Epithelial cell of esophagus (primary cell): ENCODE data around the gene NEU1.
"Not testable (repeated sequence)": the region's sequence is repeated elsewhere in the genome, so short reads cannot be mapped to it uniquely, and the experiment has no call there.

Source experiments
- DNase-seq: peaks from one replicate; pipeline ENCODE4 v3.0.0; 2010; ENCODE audit warnings: low read depth
- H3K4me3 ChIP-seq: 2 replicates; pipeline ENCODE4 v1.5.1; 2011; ENCODE audit warnings: mild to moderate bottlenecking, low read length, control low read depth
- TF ChIP-seq, protein P1 (sequence below): IDR thresholded peaks from 2 replicates; pipeline ENCODE4 v1.5.1; 2011; ENCODE audit warnings: low read depth, mild to moderate bottlenecking, low read length, control low read depth, inconsistent platforms; ENCODE audit not compliant: insufficient read depth; ENCODE audit errors: missing control alignments

The NEU1 gene

GRCh38 chr6:31862344-31863235, at the start of gene NEU1:
NEU1 (minus strand) TSS chr6:31862821; CDS start chr6:31862776, 45 bp downstream.
- peak within 1 kb of the TSS; percentile 92 for H3K4me3 ChIP-seq
- TF ChIP-seq, protein P1, sequence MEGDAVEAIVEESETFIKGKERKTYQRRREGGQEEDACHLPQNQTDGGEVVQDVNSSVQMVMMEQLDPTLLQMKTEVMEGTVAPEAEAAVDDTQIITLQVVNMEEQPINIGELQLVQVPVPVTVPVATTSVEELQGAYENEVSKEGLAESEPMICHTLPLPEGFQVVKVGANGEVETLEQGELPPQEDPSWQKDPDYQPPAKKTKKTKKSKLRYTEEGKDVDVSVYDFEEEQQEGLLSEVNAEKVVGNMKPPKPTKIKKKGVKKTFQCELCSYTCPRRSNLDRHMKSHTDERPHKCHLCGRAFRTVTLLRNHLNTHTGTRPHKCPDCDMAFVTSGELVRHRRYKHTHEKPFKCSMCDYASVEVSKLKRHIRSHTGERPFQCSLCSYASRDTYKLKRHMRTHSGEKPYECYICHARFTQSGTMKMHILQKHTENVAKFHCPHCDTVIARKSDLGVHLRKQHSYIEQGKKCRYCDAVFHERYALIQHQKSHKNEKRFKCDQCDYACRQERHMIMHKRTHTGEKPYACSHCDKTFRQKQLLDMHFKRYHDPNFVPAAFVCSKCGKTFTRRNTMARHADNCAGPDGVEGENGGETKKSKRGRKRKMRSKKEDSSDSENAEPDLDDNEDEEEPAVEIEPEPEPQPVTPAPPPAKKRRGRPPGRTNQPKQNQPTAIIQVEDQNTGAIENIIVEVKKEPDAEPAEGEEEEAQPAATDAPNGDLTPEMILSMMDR, result no peak
- peak; percentile 100 for DNase-seq

DNA sequence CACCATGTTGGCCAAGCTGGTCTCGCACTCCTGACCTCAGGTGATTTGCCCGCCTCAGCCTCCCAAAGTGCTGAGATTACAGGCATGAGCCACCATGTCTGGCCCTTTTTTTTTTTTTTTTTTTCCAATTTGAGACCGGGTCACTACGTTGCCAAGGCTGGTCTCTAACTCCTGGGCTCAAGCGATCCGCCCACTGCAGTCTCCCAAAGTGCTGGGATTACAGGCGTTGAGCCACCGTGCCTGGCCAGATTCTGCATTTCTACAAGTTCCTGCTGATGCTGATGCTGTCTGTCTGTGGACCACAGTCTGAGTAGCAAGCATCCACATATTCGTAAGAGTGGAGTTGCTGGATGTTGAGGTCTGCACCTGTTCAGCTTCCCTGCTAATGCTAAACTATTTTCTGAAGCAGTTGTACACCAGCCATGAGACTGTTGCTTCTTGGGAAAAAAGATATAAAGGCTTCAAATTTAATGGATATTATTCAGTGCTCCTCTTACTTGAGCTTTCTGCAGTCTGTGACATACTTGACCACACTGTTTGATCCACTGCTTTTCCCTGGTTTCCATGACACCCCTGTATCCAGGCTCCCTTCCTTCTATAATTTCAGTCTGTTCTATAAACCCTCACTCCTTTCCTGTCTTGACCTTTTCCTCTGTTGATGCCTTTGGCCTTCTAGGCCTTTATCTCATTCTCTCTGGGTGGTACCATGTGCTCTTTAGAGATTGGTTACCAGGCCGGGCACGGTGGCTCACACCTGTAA, 49.4 kb upstream of the NEU1 start:
- TF ChIP-seq, protein P1, result no peak
- no peak for DNase-seq

DNA sequence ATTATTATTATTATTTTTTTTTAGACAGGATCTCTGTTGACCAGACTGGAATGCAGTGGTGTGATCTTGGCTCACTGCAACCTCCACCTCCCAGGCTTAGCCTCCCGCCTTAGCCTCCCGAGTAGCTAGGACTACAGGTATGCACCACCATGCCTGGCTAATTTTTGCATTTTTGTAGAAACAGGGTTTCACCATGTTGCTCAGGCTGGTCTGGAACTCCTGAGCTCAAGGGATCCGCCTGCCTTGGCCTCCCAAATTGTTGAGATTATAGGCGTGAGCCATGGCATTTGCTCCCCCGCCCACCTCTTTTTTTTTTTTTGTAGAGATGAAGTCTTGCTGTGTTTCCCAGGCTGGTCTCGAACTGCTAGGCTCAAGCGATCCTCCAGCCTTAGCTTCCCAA, 46.7 kb upstream of the NEU1 start:
- not testable (repeated sequence) for DNase-seq, H3K4me3 ChIP-seq

More for the DNA sequence above, 49.4 kb upstream of the NEU1 start:
- H3K4me3 ChIP-seq, result no peak overlapping the region

GRCh38 chr6:31908791-31909190, 46.2 kb upstream of the NEU1 start:
- peak; percentile 31 for DNase-seq
- TF ChIP-seq, protein P1, result no peak
- H3K4me3 ChIP-seq, result no peak overlapping the region

GRCh38 chr6:31908255-31908654, 45.6 kb upstream of the NEU1 start:
- not testable (repeated sequence) for H3K4me3 ChIP-seq, DNase-seq

DNA sequence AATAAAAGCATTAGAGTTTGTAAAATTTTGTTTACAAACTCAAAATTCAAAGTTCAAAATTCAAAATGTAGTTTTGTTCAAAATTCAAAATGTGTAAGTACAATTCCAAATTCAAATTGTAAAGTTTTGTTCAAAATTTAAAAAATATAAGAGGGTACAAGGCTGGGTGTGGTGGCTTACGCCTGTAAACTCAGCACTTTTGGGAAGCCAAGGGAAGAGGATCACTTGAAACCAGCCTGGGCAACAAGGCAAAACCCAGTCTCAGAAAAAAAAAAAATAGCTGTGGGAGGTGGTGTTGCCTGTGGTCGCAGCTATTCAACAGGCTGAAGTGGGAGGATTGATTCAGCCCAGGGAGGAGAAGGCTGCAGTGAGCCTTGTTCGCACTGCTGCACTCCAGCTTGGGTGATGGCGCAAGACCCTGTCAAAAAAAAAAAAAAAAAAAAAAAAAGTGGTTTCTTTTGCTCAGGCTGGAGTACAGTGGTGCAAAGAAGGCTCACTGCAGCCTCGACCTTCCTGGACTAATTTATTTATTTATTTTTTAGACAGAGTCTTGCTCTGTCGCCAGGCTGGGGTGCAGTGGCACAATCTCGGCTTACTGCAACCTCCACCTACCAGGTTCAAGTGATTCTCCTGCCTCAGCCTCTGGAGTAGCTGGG, 44.7 kb upstream of the NEU1 start:
- no peak overlapping the region for H3K4me3 ChIP-seq
- TF ChIP-seq, protein P1, result no peak
- DNase-seq, result no peak

DNA sequence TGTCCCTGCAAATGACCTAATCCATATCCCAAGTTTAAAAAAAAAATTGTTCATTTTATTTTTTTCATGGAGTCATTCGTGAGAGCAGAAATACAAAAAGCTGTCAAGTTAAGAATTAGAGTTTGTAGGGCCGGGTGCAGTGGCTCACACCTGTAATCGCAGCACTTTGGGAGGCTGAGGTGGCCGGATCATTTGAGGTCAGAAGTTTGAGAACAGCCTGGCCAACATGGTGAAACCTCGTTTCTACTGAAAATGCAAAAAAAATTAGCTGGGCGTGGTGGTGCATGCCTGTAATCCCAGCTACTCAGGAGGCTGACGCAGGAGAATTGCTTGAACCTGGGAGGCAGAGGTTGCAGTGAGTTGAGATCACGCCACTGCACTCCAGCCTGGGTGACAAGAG, 44.1 kb upstream of the NEU1 start:
- H3K4me3 ChIP-seq, result not testable (repeated sequence)

DNA sequence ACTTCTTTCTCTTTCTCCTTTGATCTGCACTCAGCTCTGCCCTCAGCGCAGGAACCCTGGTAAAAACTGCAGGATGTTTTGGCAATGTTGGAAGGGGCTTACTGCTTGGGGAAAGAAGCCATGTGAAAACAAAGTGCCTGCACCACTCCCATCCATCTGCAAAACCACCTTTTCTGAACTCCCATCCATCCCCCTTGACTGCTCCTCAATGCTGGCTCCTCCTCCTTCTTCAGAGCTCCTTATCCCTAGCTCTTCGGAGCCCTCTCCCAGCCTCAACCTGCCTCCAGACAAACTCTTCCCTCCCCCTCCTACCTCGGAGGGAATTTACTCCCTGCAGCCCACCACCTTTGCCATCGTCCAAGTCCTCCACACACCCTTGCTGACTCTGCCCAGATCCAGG, 43.5 kb upstream of the NEU1 start:
- no peak overlapping the region for H3K4me3 ChIP-seq
- DNase-seq, result no peak
- TF ChIP-seq, protein P1, result no peak

More for the DNA sequence above, 44.1 kb upstream of the NEU1 start:
- not testable (repeated sequence) for DNase-seq
